Thyroid gland (tissue), 4 donors: Measurements from ENCODE around the gene FBXL22.

Source experiments
- CTCF ChIP-seq, 6 experiments: fragments of 200-600 bp in 3 of 6; fragments of 450-650 bp in 3 of 6; sonication (generic) in 3 of 6; IDR thresholded peaks; one replicate each; pipeline ENCODE4 v1.5.1; 2016 to 2019; ENCODE audit warnings: antibody characterized with exemption in 6 of 6, mild to moderate bottlenecking in 2 of 6, inconsistent platforms in 1 of 6, moderate library complexity in 1 of 6
- POLR2A ChIP-seq, 2 donors: fragments of 450-650 bp; IDR thresholded peaks; one replicate each; pipeline ENCODE4 v1.6.1; 2017; ENCODE audit warnings: antibody characterized with exemption in 2 of 2, mild to moderate bottlenecking in 2 of 2, moderate library complexity in 1 of 2

GRCh38 chr15:63605036-63605435 lies 7.8 kb downstream of the FBXL22 start:
- no peak for TF ChIP-seq CTCF (IDR thresholded peaks at IDR 0.05)
- TF ChIP-seq POLR2A (IDR thresholded peaks at IDR 0.05), result no peak
